Fibroblast of villous mesenchyme (primary cell): Measurements from ENCODE around the gene POLR2J. TPM values are rescaled to one million over a fixed set of nuclear protein-coding genes. Genes with fewer than 3 reads are reported as not detected.
A peak's percentile ranks its signal among the peaks of the same experiment; 100 is the strongest.

Experiments
- DNase-seq: peaks from one replicate; pipeline ENCODE4 v3.0.0-alpha.2; 2010; ENCODE audit warnings: low read depth
- H3K4me3 ChIP-seq: 2 replicates; pipeline ENCODE4 v1.5.1; 2011; ENCODE audit warnings: low read depth, mild to moderate bottlenecking, low read length
- total RNA-seq: library from RNA; depleted of rRNA; stranded (reverse); fragments of >200 nt; gene quantifications from 2 replicates; pipeline ENCODE4 v1.2.3, GENCODE V29; 2012
- TF ChIP-seq, protein P1 (sequence below): IDR thresholded peaks from 2 replicates; pipeline ENCODE4 v1.5.1; 2012; ENCODE audit warnings: low read depth, mild to moderate bottlenecking, low read length; ENCODE audit not compliant: insufficient read depth

POLR2J gene
- total RNA-seq, 1 donor, result 34.5 TPM

DNA sequence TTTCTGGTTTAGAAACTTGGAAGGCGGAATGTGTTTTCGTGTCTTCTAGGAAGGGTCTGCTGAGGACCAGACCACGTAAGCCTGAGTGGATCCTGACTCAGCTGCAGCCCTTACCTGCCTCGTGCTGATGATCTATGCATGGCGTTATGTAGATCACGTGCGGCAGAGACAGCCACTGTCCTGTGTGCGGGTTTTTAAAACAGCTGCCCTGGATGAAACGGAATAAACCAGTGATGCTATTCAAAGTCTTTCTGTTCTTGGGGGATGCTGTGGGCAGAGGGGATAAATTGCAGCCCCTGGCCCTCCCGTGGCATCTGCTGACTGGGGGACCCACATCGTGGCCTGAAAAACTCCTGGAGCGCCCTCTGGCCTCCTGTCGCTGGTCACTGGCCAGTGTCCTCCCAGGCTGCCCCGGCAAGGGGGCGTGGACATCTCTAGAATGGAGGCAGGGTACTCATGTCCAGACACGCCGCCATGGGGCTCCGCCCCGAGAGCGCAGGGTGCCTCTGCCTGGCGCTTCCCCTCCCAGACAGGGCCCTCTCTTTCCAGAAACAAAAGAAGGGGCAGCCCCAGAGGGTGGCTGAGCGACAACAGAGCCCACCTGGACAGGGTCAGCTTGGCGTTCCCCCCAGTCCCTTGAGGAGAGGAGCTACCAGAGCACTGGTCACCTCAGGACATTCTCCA is 27.2 kb downstream of the POLR2J start:
- no peak overlapping the region for H3K4me3 ChIP-seq
- DNase-seq, result peak; percentile 23
- TF ChIP-seq, protein P1, sequence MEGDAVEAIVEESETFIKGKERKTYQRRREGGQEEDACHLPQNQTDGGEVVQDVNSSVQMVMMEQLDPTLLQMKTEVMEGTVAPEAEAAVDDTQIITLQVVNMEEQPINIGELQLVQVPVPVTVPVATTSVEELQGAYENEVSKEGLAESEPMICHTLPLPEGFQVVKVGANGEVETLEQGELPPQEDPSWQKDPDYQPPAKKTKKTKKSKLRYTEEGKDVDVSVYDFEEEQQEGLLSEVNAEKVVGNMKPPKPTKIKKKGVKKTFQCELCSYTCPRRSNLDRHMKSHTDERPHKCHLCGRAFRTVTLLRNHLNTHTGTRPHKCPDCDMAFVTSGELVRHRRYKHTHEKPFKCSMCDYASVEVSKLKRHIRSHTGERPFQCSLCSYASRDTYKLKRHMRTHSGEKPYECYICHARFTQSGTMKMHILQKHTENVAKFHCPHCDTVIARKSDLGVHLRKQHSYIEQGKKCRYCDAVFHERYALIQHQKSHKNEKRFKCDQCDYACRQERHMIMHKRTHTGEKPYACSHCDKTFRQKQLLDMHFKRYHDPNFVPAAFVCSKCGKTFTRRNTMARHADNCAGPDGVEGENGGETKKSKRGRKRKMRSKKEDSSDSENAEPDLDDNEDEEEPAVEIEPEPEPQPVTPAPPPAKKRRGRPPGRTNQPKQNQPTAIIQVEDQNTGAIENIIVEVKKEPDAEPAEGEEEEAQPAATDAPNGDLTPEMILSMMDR, result no peak

DNA sequence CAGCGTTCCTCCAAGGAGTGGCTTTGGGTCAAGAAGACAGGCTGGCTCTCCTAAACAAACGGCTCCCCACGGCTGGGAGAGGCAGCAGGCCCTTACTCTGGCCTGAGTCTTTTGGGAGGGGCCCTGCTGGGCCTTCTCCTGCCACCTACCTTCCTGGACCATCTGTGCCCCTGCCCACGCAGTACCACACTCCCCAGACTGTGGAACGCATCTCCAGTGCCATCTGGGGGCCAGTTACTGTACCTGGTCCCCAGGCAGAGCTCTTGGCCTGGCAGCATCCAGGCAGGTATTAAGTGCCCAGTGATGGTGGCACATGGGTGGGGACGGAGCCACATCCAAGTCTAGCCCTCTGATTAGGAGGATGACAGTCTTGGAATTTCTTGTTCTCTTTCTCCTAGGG is 28.5 kb downstream of the POLR2J start:
- no peak for DNase-seq
- TF ChIP-seq, protein P1, result no peak
- no peak overlapping the region for H3K4me3 ChIP-seq

DNA sequence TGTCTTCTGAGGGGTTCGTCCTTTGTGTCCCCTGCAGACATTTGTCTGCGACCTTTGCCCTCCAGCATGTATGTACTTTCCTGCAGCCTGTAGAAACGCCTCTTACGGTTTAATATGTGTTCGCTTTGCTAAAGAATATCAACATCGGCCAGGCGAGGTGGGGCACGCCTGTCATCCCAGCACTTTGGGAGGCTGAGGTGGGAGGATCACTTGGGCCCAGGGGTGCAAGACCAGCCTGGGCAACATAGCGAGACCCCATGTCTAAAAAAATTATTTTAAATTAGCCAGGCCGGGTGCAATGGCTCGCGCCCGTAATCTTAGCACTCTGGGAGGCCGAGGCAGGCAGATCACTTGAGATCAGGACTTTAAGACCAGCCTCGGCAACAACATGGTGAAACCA is 29.6 kb downstream of the POLR2J start:
- no peak overlapping the region for H3K4me3 ChIP-seq
- DNase-seq, result no peak
- TF ChIP-seq, protein P1, result no peak

DNA sequence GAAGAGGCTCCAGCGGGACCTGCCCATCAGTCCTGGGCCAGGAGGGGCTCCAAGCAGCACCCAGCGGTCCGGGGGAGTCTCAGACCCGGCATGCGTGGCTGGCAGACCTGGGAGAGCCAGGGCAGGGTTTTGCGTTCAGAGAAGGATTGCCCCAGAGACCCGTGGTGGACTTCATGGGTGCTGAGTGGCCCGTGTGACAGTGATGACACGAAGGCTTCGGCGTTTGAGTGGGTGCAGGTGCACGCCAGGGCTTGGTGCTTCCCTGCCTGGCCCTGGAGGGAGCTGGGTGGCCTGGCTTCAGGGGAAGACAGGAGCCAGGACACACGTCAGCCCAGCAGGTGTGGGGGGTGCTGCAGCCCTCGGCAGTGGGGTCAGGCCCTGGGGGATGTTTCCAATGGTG is 31.4 kb downstream of the POLR2J start:
- TF ChIP-seq, protein P1, result no peak
- H3K4me3 ChIP-seq, result no peak overlapping the region
- DNase-seq, result no peak

DNA sequence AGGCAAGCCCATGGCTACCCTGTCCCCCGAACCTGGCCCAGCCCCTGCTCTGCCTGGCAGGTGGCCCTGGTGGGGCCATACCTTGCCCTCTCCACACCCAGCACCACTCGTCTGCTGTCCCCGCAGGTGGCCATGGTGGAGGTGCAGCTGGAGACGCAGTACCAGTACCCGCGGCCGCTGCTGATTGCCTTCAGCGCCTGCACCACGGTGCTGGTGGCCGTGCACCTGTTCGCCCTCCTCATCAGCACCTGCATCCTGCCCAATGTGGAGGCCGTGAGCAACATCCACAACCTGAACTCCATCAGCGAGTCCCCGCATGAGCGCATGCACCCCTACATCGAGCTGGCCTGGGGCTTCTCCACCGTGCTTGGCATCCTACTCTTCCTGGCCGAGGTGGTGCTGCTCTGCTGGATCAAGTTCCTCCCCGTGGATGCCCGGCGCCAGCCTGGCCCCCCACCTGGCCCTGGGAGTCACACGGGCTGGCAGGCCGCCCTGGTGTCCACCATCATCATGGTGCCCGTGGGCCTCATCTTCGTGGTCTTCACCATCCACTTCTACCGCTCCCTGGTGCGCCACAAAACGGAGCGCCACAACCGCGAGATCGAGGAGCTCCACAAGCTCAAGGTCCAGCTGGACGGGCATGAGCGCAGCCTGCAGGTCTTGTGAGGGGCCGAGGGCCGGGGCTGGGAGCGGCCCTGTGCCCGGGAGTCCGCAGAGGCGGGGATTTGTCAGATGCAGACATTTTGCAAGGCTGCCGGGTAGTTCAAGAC is 32.1 kb downstream of the POLR2J start:
- no peak for DNase-seq
- TF ChIP-seq, protein P1, result no peak
- no peak overlapping the region for H3K4me3 ChIP-seq

DNA sequence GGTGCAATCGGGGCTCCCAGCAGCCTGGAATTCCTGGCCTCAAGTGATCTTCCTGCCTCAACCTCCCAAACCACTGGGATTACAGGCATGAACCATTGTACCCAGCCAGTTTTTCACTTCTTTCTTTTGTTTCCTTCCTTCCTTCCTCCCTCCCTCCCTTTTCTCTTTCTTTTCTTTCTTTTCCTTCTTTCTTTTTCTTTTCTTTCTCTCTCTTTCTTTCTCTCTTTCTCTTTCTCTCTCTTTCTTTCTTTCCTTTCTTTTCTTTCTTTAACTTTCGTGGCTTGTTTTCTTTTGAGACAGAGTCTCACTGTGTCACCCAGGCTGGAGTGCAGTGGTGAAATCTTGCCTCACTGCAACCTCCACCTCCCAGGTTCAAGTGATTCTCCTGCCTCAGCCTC is 33.0 kb downstream of the POLR2J start:
- TF ChIP-seq, protein P1, result no peak
- no peak overlapping the region for H3K4me3 ChIP-seq
- DNase-seq, result no peak
